VCaP (cell line): ENCODE results near the gene NDUFV1.
"Not testable (repeated sequence)": the region's sequence is repeated elsewhere in the genome, so short reads cannot be mapped to it uniquely, and the experiment has no call there.

Source experiments
- H3K27ac ChIP-seq: fragments of 450-650 bp; 2 replicates; pipeline ENCODE4 v1.5.1; 2017
- TF ChIP-seq, protein P1 (sequence below): fragments of 450-650 bp; conservative IDR thresholded peaks from 2 replicates; pipeline ENCODE4 v1.5.1; 2017; ENCODE audit warnings: mild to moderate bottlenecking, moderate library complexity

The NDUFV1 gene

GRCh38 chr11:67588136-67588503 is 18.6 kb upstream of the NDUFV1 start:
- H3K27ac ChIP-seq, result no peak overlapping the region
- TF ChIP-seq, protein P1, sequence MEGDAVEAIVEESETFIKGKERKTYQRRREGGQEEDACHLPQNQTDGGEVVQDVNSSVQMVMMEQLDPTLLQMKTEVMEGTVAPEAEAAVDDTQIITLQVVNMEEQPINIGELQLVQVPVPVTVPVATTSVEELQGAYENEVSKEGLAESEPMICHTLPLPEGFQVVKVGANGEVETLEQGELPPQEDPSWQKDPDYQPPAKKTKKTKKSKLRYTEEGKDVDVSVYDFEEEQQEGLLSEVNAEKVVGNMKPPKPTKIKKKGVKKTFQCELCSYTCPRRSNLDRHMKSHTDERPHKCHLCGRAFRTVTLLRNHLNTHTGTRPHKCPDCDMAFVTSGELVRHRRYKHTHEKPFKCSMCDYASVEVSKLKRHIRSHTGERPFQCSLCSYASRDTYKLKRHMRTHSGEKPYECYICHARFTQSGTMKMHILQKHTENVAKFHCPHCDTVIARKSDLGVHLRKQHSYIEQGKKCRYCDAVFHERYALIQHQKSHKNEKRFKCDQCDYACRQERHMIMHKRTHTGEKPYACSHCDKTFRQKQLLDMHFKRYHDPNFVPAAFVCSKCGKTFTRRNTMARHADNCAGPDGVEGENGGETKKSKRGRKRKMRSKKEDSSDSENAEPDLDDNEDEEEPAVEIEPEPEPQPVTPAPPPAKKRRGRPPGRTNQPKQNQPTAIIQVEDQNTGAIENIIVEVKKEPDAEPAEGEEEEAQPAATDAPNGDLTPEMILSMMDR, result no peak

DNA sequence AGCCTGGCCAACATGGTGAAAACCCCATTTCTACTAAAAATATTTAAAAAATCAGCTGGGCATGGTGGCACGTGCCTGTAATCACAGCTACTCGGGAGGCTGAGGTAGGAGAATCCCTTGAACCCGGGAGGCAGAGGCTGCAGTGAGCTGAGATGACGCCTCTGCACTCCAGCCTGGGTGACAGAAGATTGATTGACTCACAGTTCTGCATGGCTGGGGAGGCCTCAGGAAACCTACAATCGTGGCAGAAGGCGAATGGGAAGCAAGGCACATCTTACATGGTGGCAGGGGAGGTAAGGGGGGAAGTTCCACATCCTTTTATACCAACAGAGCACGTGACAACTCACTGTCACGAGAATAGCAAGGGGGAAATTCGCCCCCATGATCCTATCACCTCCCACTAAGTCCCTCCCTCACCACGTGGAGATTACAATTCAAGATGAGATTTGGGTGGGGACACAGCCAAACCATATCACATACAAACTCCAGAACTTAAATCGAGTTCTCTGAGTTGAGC is 17.8 kb upstream of the NDUFV1 start:
- not testable (repeated sequence) for H3K27ac ChIP-seq

DNA sequence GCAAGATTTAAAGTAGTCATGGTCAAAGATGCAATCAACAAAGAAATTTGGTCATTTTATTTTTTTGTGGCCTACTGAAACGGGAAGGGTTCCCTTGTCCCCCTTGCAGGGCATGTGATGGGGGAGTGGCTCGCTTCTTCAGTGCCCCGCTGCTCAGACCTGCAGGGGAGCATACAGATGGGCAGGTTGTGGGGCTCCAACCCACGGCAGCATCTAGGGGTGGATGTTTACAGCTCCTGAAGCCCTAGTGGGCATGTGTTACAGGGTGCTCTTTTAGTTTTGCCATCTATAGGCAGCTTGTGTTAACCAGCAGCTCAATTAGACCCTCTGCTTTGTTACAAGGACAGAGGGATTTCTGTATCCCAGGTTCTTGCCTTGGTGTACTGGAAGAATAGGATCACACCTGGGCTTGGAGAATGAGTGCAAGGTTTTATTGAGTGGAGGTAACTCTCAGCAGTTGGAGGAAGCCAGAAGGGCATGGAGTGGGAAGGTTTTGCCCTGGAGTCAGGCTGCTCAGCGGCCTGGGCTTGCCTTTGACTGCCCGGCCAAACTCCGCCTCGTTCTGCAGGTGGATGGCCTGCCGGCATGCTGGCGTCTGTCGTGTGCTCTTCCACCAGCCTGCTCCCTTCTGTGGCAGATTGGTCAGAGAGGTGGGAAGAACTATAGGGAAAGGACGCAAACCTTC is 13.7 kb upstream of the NDUFV1 start:
- H3K27ac ChIP-seq, result no peak overlapping the region
- TF ChIP-seq, protein P1, result no peak

DNA sequence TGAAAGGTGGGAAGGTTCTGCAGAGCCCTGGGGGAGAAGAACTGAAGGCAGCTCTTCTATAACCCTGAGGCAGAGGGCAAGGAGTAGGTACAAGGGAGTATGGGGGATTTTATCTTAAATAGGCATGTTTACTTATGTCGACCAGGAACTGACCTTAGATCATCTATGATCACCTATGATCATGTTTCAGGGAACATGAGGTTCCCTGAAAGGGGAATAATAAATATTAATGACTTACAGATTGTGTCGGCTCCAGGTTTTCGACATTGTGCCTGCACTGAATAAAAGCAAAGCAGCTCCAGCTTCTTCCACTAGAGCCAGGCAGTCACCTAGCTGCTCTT is 13.2 kb upstream of the NDUFV1 start:
- TF ChIP-seq, protein P1, result no peak
- H3K27ac ChIP-seq, result no peak overlapping the region

DNA sequence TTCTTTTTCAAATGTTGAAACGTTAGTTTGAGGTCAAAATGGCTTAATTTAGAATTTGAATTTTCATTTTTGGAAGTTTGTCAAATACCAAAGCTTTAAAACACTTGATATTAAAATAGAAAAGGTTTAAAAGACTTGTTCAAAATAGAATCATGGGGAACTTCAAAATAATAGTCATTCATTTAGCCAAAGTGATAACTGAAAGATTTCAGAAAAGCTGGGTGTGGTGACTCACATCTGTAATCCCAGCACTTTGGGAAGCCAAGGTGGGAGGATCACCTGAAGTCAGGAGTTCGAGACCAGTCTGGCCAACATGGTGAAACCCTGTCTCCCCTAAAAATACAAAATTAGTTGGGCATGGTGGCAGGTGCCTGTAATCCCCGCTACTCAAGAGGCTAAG is 12.3 kb upstream of the NDUFV1 start:
- TF ChIP-seq, protein P1, result no peak

DNA sequence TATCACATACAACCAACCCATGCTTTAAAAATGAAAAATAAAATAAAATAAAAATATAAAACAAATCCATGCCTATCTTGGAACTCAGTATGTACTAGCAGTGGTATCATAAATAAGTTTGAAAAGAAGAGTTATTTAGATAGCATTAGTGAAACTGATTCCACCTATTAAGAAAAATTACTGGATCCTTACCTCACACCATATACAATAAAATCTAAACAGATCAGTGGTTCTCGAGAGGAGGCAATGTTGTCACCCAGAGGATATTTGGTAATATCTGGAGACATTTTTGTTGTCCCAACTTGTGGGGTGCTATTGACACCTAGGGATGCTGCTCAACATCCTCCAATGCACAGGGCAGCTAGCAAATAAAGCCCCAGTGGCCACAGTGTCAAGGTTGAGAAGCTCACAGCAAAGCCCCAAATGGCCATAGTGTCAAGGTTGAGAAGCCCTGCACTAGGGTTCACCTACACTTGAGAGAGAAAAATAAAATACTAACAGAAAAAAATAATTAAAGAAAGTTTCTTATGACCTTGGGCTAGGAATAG is 9.9 kb upstream of the NDUFV1 start:
- H3K27ac ChIP-seq, result no peak overlapping the region
- TF ChIP-seq, protein P1, result no peak

More for the DNA sequence above, 12.3 kb upstream of the NDUFV1 start:
- H3K27ac ChIP-seq, result no peak overlapping the region

- H3K27ac ChIP-seq, result not testable (repeated sequence)
These were observed 9.3 kb upstream of the NDUFV1 start for GRCh38 chr11:67597458-67597857.

DNA sequence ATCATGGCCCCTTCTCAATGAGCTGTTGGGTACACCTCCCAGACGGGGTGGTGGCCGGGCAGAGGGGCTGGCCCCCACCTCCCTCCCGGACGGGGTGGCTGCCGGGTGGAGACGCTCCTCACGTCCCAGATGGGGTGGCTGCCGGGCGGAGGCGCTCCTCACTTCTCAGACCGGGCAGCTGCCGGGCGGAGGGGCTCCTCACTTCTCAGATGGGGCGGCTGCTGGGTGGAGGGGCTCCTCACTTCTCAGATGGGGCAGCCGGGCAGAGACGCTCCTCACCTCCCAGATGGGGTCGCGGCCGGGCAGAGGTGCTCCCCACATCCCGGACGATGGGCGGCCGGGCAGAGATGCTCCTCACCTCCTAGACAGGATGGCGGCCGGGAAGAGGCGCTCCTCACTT is 8.8 kb upstream of the NDUFV1 start:
- H3K27ac ChIP-seq, result not testable (repeated sequence)

- H3K27ac ChIP-seq, result no peak overlapping the region
- TF ChIP-seq, protein P1, result no peak
These were observed 7.6 kb upstream of the NDUFV1 start for GRCh38 chr11:67599149-67599548.
